GM18868 (cell line): Measurements from ENCODE around the gene CD36.

Experiments
- ATAC-seq: cut with Tn5 transposase; IDR thresholded peaks from one replicate; pipeline ENCODE4 v1.9.1; 2021; ENCODE audit warnings: mild to moderate bottlenecking, moderate library complexity; ENCODE audit not compliant: unreplicated experiment

CD36 gene

GRCh38 chr7:80637911-80638765 is at the start of gene CD36:
Gene CD36, plus strand, starts transcription at chr7:80638642. Its CDS starts 8,099 bp downstream, at chr7:80646741.
- ATAC-seq: peak; percentile 90

GRCh38 chr7:80589631-80590030 is 48.8 kb upstream of the CD36 start:
- no peak for ATAC-seq

- peak; percentile 87 for ATAC-seq
Observed at GRCh38 chr7:80591654-80592053, 46.8 kb upstream of the CD36 start.

GRCh38 chr7:80593869-80594586 is 44.4 kb upstream of the CD36 start:
- no peak for ATAC-seq

- ATAC-seq: no peak
Observed at GRCh38 chr7:80596933-80597517, 41.4 kb upstream of the CD36 start.

- no peak for ATAC-seq
Observed at GRCh38 chr7:80597875-80598274, 40.6 kb upstream of the CD36 start.

GRCh38 chr7:80600046-80600445 is 38.4 kb upstream of the CD36 start:
- ATAC-seq: no peak

GRCh38 chr7:80601999-80602398 is 36.4 kb upstream of the CD36 start:
- ATAC-seq: no peak

GRCh38 chr7:80603940-80604339 is 34.5 kb upstream of the CD36 start:
- no peak for ATAC-seq

- no peak for ATAC-seq
Observed at GRCh38 chr7:80604436-80604835, 34.0 kb upstream of the CD36 start.

- no peak for ATAC-seq
Observed at GRCh38 chr7:80607136-80607535, 31.3 kb upstream of the CD36 start.

GRCh38 chr7:80608336-80608735 is 30.1 kb upstream of the CD36 start:
- ATAC-seq: no peak

GRCh38 chr7:80609751-80610150 is 28.7 kb upstream of the CD36 start:
- no peak for ATAC-seq

GRCh38 chr7:80611353-80611752 is 27.1 kb upstream of the CD36 start:
- no peak for ATAC-seq

- ATAC-seq: no peak
Observed at GRCh38 chr7:80611779-80612178, 26.7 kb upstream of the CD36 start.

- no peak for ATAC-seq
Observed at GRCh38 chr7:80612880-80613279, 25.6 kb upstream of the CD36 start.

- no peak for ATAC-seq
Observed at GRCh38 chr7:80613519-80613918, 24.9 kb upstream of the CD36 start.

GRCh38 chr7:80614851-80615271 is 23.6 kb upstream of the CD36 start:
- ATAC-seq: no peak

- ATAC-seq: no peak
Observed at GRCh38 chr7:80618096-80618495, 20.3 kb upstream of the CD36 start.

- no peak for ATAC-seq
Observed at GRCh38 chr7:80619741-80620140, 18.7 kb upstream of the CD36 start.

GRCh38 chr7:80622541-80622940 is 15.9 kb upstream of the CD36 start:
- peak; percentile 57 for ATAC-seq
